NCI-H2196 (cell line): ENCODE results near the gene STX17.
"Not testable (repeated sequence)": the region's sequence is repeated elsewhere in the genome, so short reads cannot be mapped to it uniquely, and the experiment has no call there.

Source experiments
- DNase-seq: peaks from one replicate; lab custom pipeline; 2025; ENCODE audit not compliant: unreplicated experiment; lab: John Stamatoyannopoulos, UW

STX17 gene

GRCh38 chr9:99966716-99967115 lies 60.3 kb downstream of the STX17 start:
- DNase-seq: no peak

- no peak for DNase-seq
Measured at GRCh38 chr9:99967457-99967856, 61.0 kb downstream of the STX17 start.

- DNase-seq: no peak
Measured at GRCh38 chr9:99970481-99970880, 64.0 kb downstream of the STX17 start.

- DNase-seq: no peak
Measured at GRCh38 chr9:99971410-99971809, 65.0 kb downstream of the STX17 start.

- DNase-seq: no peak
Measured at GRCh38 chr9:99973455-99973854, 67.0 kb downstream of the STX17 start.

- DNase-seq: no peak
Measured at GRCh38 chr9:99977033-99977792, 70.8 kb downstream of the STX17 start.

GRCh38 chr9:99978221-99978620 lies 71.8 kb downstream of the STX17 start:
- no peak for DNase-seq

GRCh38 chr9:99980598-99980997 lies 74.1 kb downstream of the STX17 start:
- no peak for DNase-seq

GRCh38 chr9:99986642-99987041 lies 80.2 kb downstream of the STX17 start:
- no peak for DNase-seq

GRCh38 chr9:99990508-99990907 lies 84.1 kb downstream of the STX17 start:
- not testable (repeated sequence) for DNase-seq

- no peak for DNase-seq
Measured at GRCh38 chr9:99998266-99998665, 91.8 kb downstream of the STX17 start.

- no peak for DNase-seq
Measured at GRCh38 chr9:99998866-99999265, 92.4 kb downstream of the STX17 start.

- no peak for DNase-seq
Measured at GRCh38 chr9:99999797-100000196, 93.3 kb downstream of the STX17 start.

- DNase-seq: no peak
Measured at GRCh38 chr9:100011062-100011681, 104.7 kb downstream of the STX17 start.

GRCh38 chr9:100012279-100012678 lies 105.8 kb downstream of the STX17 start:
- no peak for DNase-seq

GRCh38 chr9:100013573-100013972 lies 107.1 kb downstream of the STX17 start:
- no peak for DNase-seq

- DNase-seq: no peak
Measured at GRCh38 chr9:100014846-100015245, 108.4 kb downstream of the STX17 start.

- DNase-seq: no peak
Measured at GRCh38 chr9:100019541-100019940, 113.1 kb downstream of the STX17 start.
